GM18951 (cell line): ENCODE measurements around the gene IL15.
A peak's percentile ranks its signal among the peaks of the same experiment; 100 is the strongest.

Experiments
- POLR2A ChIP-seq: IDR thresholded peaks from 4 replicates; pipeline ENCODE4 v1.6.1; 2011; ENCODE audit warnings: mild to moderate bottlenecking; ENCODE audit not compliant: insufficient read length, insufficient read depth; ENCODE audit errors: extremely low read depth
- in situ Hi-C: fragments of 300-500 bp; cut with MboI; formaldehyde crosslinking; loops from one replicate; pipeline ENCODE4 v1.12.0; 2022; ENCODE audit warnings: low sequenced_read_pairs, mixed read lengths, inconsistent platforms; ENCODE audit not compliant: unreplicated experiment

Gene IL15

GRCh38 chr4:141636771-141637460 lies 533 bp downstream of the IL15 start:
- TF ChIP-seq POLR2A, result peak; percentile 44
- in situ Hi-C loops, result no loop called here

GRCh38 chr4:141637565-141637964 lies 1.2 kb downstream of the IL15 start:
- in situ Hi-C loops, result no loop called here
- no peak for TF ChIP-seq POLR2A

- in situ Hi-C loops, result no loop called here
Observed at GRCh38 chr4:141638230-141638629, 1.8 kb downstream of the IL15 start.

GRCh38 chr4:141640696-141641095 lies 4.3 kb downstream of the IL15 start:
- TF ChIP-seq POLR2A, result no peak
- in situ Hi-C loops, result no loop called here

More at GRCh38 chr4:141638230-141638629, 1.8 kb downstream of the IL15 start:
- no peak for TF ChIP-seq POLR2A

GRCh38 chr4:141642063-141642462 lies 5.7 kb downstream of the IL15 start:
- in situ Hi-C loops, result no loop called here
- TF ChIP-seq POLR2A, result no peak

GRCh38 chr4:141642711-141643110 lies 6.3 kb downstream of the IL15 start:
- no peak for TF ChIP-seq POLR2A
- in situ Hi-C loops, result no loop called here

DNA sequence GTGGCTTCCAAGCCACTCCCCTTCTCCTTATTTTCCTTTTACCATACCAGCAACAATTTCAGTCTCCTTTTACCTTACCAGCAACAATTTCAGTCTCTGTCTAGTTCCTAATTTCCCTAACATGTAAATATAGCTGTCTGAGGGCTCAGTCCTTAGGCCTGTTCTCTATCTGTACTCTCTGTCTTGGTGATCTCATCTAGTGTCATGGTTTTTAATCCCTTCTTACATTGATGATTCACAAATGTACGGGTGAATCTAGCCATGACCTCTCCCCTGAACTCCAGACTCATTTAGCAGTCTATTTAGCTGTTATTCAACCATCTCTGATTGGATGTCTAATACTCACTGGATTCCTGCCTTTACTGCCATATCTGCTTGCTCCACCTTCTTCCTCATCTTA lies 7.2 kb downstream of the IL15 start:
- in situ Hi-C loops, result no loop called here
- no peak for TF ChIP-seq POLR2A

- in situ Hi-C loops, result no loop called here
- no peak for TF ChIP-seq POLR2A
Observed at GRCh38 chr4:141645611-141646340, 9.4 kb downstream of the IL15 start.

DNA sequence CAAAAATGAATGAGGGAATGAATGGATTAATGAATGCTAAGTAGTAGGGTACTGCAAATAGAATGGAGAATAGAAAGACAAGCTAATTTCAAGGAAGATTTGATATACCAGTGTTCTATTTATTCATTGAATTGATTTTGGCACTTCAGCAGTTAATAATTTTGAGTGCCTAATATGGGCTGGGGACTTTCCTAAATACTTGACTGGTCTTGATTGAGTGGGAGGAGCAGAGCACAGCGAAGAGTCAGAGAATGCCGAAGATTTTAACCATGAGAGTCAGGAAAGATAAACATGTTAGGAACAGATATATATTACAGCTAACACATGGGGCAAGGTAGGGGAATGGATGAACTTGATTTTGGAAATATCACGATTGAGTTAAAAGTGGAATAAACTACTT lies 10.6 kb downstream of the IL15 start:
- no peak for TF ChIP-seq POLR2A
- in situ Hi-C loops, result no loop called here

DNA sequence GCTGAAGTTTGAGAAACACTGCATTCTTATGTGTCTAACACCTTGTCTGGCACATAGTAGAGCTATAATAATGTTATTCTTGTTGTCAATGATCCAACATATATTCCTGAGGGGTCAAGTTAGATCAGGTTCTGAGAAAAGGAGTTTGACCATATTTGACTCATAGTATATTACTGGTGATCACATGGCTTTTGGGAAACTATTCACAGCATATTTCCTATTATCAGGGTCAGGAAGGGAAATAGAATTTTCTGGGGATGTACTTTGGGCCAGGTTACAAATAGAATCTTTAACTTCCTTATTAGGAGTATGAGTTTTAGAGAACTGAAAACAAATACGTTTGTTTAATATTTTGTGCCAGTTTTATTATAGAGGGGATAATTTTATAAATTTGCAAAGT lies 11.6 kb downstream of the IL15 start:
- no peak for TF ChIP-seq POLR2A
- in situ Hi-C loops, result no loop called here

DNA sequence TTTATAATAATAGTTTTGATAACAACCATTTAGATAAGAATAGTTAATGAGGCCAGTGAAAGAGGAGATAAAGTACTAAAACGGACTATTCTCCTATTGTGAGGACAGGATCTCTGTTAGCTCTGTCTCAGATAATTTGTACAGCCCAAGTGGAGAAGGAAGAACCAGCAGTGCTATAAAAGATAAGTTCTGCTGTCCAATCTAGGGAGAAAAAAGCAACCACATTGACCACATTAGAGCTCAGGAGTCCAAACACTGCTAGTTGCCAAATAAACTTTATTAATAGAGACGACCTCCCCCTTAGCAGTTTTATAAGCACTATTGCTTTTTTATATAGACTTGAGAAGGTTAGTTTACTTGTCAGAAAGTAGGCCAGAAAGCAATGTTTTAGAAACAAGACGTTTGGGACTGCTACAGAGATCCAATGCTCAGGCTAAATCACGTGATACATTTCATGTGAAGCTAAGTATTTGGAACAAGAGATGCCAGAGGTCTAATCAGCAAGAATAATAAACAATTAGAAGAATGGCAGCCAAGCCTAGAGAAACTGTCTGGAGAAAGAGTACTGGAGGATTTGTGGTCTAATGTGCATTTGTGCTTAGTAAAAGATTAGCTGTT lies 15.9 kb downstream of the IL15 start:
- in situ Hi-C loops, result no loop called here
- TF ChIP-seq POLR2A, result no peak

GRCh38 chr4:141654098-141654497 lies 17.7 kb downstream of the IL15 start:
- in situ Hi-C loops, result no loop called here
- TF ChIP-seq POLR2A, result no peak

- no peak for TF ChIP-seq POLR2A
- in situ Hi-C loops, result no loop called here
Observed at GRCh38 chr4:141656031-141656430, 19.6 kb downstream of the IL15 start.

- TF ChIP-seq POLR2A, result no peak
- in situ Hi-C loops, result no loop called here
Observed at GRCh38 chr4:141657550-141658250, 21.3 kb downstream of the IL15 start.

DNA sequence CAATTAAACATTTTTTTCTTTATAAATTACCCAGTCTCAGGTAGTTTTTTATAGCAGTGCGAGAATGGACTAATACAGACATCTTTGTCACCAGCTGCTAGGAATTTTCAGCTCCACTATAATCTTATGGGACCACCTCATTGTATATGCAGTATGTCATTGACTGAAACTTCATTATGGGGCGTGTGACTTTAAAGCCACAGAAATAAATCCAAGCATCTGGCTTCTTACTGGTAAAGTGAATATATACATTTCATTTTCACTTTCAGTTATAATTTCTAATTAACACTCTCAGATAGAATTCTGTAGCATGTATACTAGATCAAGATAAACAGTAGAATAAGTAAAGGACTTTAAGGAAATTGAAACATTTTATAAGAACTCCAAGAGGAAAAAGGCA lies 21.9 kb downstream of the IL15 start:
- no peak for TF ChIP-seq POLR2A
- in situ Hi-C loops, result no loop called here
